Inflammatory macrophage (primary cell): ENCODE measurements around the gene DCDC2B.

Experiments
- DNase-seq, 2 donors: peaks; one replicate each; pipeline ENCODE4 v3.0.0-alpha.2; 2020 to 2022

Gene DCDC2B

DNA sequence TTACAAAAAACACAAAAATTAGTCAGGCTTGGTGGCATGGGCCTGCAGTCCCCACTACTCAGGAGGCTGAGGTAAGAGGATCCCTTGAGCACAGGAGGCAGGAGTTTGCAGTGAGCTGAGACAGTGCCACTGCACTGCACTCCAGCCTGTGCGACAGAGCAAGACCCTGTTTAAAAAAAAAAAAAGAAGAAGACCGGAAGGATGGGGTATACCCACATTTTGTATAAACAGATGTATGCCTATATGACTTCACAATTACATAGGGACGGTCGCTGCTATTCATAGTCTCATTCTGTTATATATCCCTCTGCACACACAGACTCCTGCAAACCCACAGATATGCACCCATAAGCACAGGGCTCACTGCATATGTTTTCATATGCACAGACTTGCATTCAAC, 54.9 kb downstream of the DCDC2B start:
- DNase-seq, result no peak
